ENCODE results near the gene IMPG2.

DNA sequence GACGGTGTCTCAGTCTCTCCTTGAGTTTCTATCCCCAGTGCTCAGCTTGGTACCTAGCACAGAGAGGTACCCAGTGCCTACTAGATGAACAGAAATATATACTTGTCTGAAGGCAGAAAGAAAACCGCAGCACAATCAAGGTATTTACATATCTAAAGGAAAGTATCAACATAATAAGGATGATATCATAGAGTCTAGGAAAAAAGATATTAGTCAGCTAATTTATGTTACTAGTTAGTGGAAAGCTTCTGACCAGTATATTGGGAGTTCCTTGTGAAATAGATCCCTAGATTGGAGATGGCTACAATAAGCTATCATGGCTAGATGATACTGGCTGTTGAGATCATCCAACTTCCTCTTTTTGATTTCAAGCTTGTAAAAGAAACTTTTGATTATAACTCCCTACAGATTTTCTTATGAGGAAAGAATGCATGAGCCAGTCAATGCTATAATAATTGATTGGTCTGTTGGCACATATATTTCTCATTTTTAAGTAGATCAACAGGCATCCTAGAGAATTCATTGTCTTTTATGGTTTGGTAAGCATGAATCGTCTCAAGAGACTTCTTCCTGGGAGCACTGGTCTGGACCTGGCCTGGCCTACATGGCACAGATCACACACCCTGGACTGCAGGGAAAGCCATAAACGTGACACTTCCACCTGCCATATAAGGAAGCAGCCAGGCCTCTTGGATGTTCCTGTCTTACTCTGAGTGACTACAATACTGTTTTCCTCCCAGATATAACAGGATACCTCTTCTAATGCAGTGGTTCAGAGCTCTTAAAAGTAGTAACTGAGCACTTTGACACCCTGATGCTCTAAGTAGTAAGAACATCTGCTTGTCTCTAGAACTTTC, 60.7 kb downstream of the IMPG2 start:
- TF ChIP-seq, protein P1, sequence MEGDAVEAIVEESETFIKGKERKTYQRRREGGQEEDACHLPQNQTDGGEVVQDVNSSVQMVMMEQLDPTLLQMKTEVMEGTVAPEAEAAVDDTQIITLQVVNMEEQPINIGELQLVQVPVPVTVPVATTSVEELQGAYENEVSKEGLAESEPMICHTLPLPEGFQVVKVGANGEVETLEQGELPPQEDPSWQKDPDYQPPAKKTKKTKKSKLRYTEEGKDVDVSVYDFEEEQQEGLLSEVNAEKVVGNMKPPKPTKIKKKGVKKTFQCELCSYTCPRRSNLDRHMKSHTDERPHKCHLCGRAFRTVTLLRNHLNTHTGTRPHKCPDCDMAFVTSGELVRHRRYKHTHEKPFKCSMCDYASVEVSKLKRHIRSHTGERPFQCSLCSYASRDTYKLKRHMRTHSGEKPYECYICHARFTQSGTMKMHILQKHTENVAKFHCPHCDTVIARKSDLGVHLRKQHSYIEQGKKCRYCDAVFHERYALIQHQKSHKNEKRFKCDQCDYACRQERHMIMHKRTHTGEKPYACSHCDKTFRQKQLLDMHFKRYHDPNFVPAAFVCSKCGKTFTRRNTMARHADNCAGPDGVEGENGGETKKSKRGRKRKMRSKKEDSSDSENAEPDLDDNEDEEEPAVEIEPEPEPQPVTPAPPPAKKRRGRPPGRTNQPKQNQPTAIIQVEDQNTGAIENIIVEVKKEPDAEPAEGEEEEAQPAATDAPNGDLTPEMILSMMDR (conservative IDR thresholded peaks at IDR 0.05 in 1 of 2, IDR thresholded peaks at IDR 0.05 in 1 of 2; ENCODE audit: low read depth in 1 of 2, low read length in 2 of 2), result no peak
- no peak for TF ChIP-seq EZH2 (IDR thresholded peaks at IDR 0.05; ENCODE audit: low read length, missing control alignments)

All from fibroblast of lung (primary cell).